Midbrain (tissue), 1 donor: Measurements from ENCODE around the gene CHST8.
"Not testable (repeated sequence)": the region's sequence is repeated elsewhere in the genome, so short reads cannot be mapped to it uniquely, and the experiment has no call there.

Source experiments
- DNase-seq: peaks from one replicate; lab custom pipeline; 2025; lab: John Stamatoyannopoulos, UW

Gene CHST8

GRCh38 chr19:33621811-33622504 is at the start of gene CHST8:
Gene CHST8 (plus strand): TSS chr19:33621953. CDS start chr19:33689262, 67,309 bp downstream.
- peak; percentile 11 for DNase-seq

- no peak for DNase-seq
Measured at GRCh38 chr19:33572929-33573328, 48.8 kb upstream of the CHST8 start.

- no peak for DNase-seq
Measured at GRCh38 chr19:33574824-33575223, 46.9 kb upstream of the CHST8 start.

GRCh38 chr19:33578697-33579096 is 43.1 kb upstream of the CHST8 start:
- DNase-seq = no peak

GRCh38 chr19:33580026-33580644 is 41.6 kb upstream of the CHST8 start:
- DNase-seq = no peak

- peak; percentile 17 for DNase-seq
Measured at GRCh38 chr19:33580645-33581037, 41.1 kb upstream of the CHST8 start.

- no peak for DNase-seq
Measured at GRCh38 chr19:33582914-33583313, 38.8 kb upstream of the CHST8 start.

GRCh38 chr19:33587150-33587549 is 34.6 kb upstream of the CHST8 start:
- no peak for DNase-seq

GRCh38 chr19:33590224-33590623 is 31.5 kb upstream of the CHST8 start:
- DNase-seq = no peak

GRCh38 chr19:33595783-33596182 is 26.0 kb upstream of the CHST8 start:
- DNase-seq = no peak

GRCh38 chr19:33601583-33601982 is 20.2 kb upstream of the CHST8 start:
- DNase-seq = no peak

GRCh38 chr19:33602576-33603204 is 19.1 kb upstream of the CHST8 start:
- no peak for DNase-seq

- no peak for DNase-seq
Measured at GRCh38 chr19:33603377-33603776, 18.4 kb upstream of the CHST8 start.

- DNase-seq = no peak
Measured at GRCh38 chr19:33604651-33605050, 17.1 kb upstream of the CHST8 start.

- not testable (repeated sequence) for DNase-seq
Measured at GRCh38 chr19:33605803-33606295, 15.9 kb upstream of the CHST8 start.

- DNase-seq = no peak
Measured at GRCh38 chr19:33606556-33606955, 15.2 kb upstream of the CHST8 start.

GRCh38 chr19:33609353-33609752 is 12.4 kb upstream of the CHST8 start:
- no peak for DNase-seq

- no peak for DNase-seq
Measured at GRCh38 chr19:33610588-33610987, 11.2 kb upstream of the CHST8 start.

GRCh38 chr19:33612928-33613619 is 8.7 kb upstream of the CHST8 start:
- no peak for DNase-seq

GRCh38 chr19:33613620-33614000 is 8.1 kb upstream of the CHST8 start:
- no peak for DNase-seq

- no peak for DNase-seq
Measured at GRCh38 chr19:33616346-33616745, 5.4 kb upstream of the CHST8 start.

- DNase-seq = no peak
Measured at GRCh38 chr19:33616857-33617256, 4.9 kb upstream of the CHST8 start.

GRCh38 chr19:33618363-33618762 is 3.4 kb upstream of the CHST8 start:
- DNase-seq = not testable (repeated sequence)
